GM10248 (cell line): ENCODE data around the gene SRD5A1.
A peak's percentile ranks its signal among the peaks of the same experiment; 100 is the strongest.

ENCODE experiments used
- CTCF ChIA-PET: fragments of 300-600 bp; sonication (Branson Sonifier 250); formaldehyde crosslinking; extraction: SDS; loops from one replicate; lab custom pipeline; 2021; ENCODE audit warnings: antibody characterized with exemption; lab: Yijun Ruan, JAX
- POLR2A ChIA-PET: fragments of 350-650 bp; sonication (Branson Sonifier 250); formaldehyde crosslinking; extraction: SDS; loops from one replicate; lab custom pipeline; 2020; ENCODE audit warnings: antibody characterized with exemption; lab: Yijun Ruan, JAX
- DNase-seq: peaks from one replicate; pipeline ENCODE4 v3.0.0; 2012; ENCODE audit errors: extremely low spot score
- TF ChIP-seq, protein P1 (sequence below): IDR thresholded peaks from 2 replicates; pipeline ENCODE4 v1.5.1; 2012; ENCODE audit warnings: mild to moderate bottlenecking, low read depth; ENCODE audit errors: extremely low read depth, missing control alignments, control extremely low read depth

Gene SRD5A1

DNA sequence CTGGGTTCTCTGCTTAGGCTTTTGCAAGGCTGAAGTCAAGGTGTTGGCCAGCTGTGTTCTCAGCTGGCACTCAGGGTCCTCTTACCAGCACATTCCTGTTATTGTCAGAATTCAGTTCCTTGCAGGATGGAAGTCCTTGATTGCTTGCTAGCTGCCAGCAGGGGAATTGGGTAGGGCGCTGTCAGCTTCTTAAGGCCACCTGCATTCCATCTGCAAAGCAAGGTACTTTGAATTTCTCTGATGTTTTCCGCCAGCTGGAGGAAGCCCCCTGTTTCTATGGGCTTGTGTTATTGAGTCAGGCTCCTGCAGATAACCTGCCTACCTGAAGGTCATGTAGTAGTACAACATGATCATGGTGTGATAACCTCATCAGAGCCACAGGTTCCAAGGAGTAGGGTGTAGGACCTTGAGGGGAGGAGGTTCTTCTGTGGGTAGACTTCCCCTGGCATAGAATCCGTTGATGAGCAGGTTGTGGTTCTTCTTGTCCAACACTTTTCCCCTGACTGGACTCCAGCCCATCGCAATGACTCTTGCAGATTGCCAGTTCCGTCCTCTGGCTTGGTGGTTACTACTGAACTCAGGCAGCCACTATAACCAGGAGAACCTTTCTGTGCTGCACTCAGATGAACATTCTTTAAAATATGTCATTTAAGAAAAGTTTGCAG lies 86.8 kb downstream of the SRD5A1 start:
- POLR2A ChIA-PET: no interaction called here
- no peak for DNase-seq
- CTCF ChIA-PET: interaction anchor here (1.0 kb wide), 1 partner anchor 9 kb away, joined by 3 read pairs; no protein-coding TSS in a partner anchor
- TF ChIP-seq, protein P1, sequence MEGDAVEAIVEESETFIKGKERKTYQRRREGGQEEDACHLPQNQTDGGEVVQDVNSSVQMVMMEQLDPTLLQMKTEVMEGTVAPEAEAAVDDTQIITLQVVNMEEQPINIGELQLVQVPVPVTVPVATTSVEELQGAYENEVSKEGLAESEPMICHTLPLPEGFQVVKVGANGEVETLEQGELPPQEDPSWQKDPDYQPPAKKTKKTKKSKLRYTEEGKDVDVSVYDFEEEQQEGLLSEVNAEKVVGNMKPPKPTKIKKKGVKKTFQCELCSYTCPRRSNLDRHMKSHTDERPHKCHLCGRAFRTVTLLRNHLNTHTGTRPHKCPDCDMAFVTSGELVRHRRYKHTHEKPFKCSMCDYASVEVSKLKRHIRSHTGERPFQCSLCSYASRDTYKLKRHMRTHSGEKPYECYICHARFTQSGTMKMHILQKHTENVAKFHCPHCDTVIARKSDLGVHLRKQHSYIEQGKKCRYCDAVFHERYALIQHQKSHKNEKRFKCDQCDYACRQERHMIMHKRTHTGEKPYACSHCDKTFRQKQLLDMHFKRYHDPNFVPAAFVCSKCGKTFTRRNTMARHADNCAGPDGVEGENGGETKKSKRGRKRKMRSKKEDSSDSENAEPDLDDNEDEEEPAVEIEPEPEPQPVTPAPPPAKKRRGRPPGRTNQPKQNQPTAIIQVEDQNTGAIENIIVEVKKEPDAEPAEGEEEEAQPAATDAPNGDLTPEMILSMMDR: no peak

DNA sequence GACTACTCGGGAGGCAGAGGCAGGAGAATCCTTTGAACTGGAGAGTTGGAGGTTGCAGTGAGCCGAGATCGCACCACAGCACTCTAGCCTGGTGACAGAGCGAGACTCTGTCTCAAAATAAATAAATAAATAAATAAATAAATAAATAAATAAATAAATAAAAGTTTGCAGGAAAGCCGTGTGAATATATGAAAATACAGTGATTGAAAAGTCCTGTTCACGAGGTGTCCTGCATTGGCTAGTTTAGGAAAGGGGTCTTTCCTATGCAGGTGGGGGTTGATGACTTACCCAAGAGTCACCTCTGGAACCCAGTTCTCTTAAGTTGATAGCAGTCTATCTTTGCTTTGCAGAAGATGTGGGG lies 87.3 kb downstream of the SRD5A1 start:
- POLR2A ChIA-PET: no interaction called here
- DNase-seq: no peak
- TF ChIP-seq, protein P1: no peak
- CTCF ChIA-PET: interaction anchor here (1.0 kb wide), 1 partner anchor 9 kb away, joined by 3 read pairs; no protein-coding TSS in a partner anchor

DNA sequence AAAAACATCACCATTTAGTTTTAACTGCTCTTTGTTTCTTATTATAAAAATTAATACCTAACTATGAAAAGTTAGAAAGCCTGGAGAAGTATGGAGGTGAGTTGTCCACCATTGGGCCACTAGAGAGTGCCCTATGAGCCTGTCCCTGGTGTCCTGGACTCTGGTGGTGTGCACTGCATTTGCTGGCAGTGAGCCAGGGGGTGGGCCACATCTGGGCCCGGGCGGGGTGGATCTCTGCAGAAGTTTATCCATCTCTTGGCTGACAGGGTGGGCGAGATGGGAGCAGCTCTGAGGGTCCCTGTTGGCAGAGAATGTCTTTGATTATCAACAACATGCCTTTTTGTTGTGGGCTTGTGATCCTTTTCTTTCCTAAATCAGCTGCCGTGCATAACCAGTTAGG lies 88.2 kb downstream of the SRD5A1 start:
- DNase-seq: no peak
- ChIA-PET POLR2A (interaction anchor here (1.0 kb wide), 1 partner anchor 9 kb away, joined by 3 read pairs; no protein-coding TSS in a partner anchor), CTCF (no interaction called here)
- TF ChIP-seq, protein P1: no peak

DNA sequence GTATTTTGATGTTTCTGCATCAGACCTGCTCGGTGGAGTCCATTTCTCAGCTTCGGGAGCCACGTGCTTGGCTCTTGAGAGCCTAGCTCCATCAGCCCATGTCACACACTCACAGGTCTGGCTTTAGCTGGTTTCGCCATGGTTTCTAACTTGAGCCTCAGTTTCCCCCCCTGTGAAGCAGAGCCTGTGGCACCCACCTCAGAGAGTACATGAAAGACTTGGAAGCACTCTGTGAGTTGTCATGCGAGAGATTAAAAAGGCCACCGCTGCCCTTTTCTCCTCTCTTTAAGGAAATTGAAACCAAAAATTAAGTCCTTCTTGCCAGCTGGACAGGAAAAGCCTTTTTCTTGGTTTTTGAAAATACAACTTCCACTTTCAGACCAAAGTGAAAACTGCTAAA lies 88.8 kb downstream of the SRD5A1 start:
- TF ChIP-seq, protein P1: no peak
- POLR2A ChIA-PET: interaction anchor here (1.0 kb wide), 1 partner anchor 8 kb away, joined by 3 read pairs; no protein-coding TSS in a partner anchor
- DNase-seq: peak; percentile 35
- CTCF ChIA-PET: interaction anchor here (0.8 to 1.3 kb wide), 2 partner anchors 20 to 23 kb away, joined by 3 to 4 read pairs; no protein-coding TSS in a partner anchor

DNA sequence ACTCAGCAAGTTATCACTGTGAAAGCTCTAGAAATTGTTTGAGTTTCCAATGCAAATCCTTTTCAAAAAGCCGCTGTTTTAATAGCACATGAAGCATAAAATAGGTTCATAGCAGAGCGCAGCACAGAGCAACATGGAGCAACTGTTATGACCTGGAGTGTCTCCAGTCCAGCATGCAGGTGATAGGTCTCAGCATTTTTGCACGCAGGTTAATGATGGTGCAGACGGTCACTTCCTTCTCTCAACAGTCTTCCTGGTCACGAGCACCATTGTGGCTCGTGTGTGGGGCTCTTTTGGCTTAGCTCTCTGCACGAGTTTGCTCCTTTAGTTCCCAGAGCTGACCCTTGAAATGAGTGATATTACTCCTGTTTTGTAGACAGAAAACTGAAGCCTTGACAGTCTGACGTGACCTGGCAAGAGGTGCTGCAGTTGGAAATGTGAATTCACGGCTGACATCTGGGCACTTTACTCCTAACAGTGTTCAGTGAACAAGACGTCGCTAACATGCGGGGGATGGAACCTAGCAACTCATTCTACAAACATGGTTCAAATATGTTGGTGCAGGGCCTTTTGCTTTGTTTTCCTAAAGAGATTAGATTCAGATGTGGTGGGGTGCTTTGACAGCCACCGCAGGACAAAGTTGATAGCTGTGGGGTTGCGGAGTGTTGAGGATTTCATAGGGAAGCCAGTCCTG lies 90.0 kb downstream of the SRD5A1 start:
- ChIA-PET POLR2A (no interaction called here), CTCF (interaction anchor here (1.3 kb wide), 2 partner anchors 19 to 22 kb away, joined by 3 to 4 read pairs; no protein-coding TSS in a partner anchor)
- TF ChIP-seq, protein P1: no peak
- no peak for DNase-seq

DNA sequence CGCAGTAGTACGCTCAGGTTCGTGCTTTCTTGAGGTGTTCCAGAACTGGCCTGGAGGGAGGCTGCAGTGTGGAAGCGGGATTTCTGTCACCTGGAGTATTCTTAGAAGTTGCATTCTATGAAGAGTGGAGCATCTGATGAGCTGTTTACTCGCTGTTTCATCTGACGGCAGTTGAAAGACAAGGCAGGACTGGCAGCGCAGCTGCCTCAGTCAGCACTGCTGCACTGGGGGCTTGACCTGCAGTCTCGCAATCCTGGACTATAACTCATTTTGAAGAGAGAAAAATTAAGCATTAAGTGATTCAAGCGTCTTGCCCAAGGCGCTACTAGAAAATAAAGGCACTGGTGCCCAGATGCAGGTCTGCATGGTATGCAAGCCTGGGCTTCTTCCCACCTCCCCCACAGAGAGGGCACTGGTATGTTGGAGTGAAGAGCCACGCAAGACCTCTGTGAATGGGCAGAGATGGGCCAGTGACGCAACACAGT lies 90.6 kb downstream of the SRD5A1 start:
- TF ChIP-seq, protein P1: no peak
- ChIA-PET CTCF (interaction anchor here (0.8 to 1.3 kb wide), 2 partner anchors 21 to 91 kb away, joined by 3 to 4 read pairs; partner anchors contain the start of genes NSUN2 and SRD5A1), POLR2A (no interaction called here)
- no peak for DNase-seq
